Activated CD4-positive, alpha-beta T cell treated with anti-CD3 and anti-CD28 coated beads for 24 hours (primary cell): Measurements from ENCODE around the gene HTR5A.

Source experiments
- DNase-seq, 2 donors: peaks; one replicate each; pipeline ENCODE4 v3.0.0-alpha.2; 2020; ENCODE audit warnings: low read depth in 2 of 2

The HTR5A gene

GRCh38 chr7:155090684-155091083, 20.6 kb downstream of the HTR5A start:
- DNase-seq: no peak

GRCh38 chr7:155093596-155093995, 23.5 kb downstream of the HTR5A start:
- no peak for DNase-seq

- no peak for DNase-seq
Observed at GRCh38 chr7:155094636-155095135, 24.6 kb downstream of the HTR5A start.

- DNase-seq: no peak
Observed at GRCh38 chr7:155097338-155097737, 27.2 kb downstream of the HTR5A start.

- no peak for DNase-seq
Observed at GRCh38 chr7:155103839-155104238, 33.7 kb downstream of the HTR5A start.

GRCh38 chr7:155104913-155105312, 34.8 kb downstream of the HTR5A start:
- no peak for DNase-seq

GRCh38 chr7:155106356-155106755, 36.2 kb downstream of the HTR5A start:
- no peak for DNase-seq

GRCh38 chr7:155107126-155107525, 37.0 kb downstream of the HTR5A start:
- no peak for DNase-seq

GRCh38 chr7:155108144-155108901, 38.2 kb downstream of the HTR5A start:
- no peak for DNase-seq

GRCh38 chr7:155109121-155109520, 39.0 kb downstream of the HTR5A start:
- no peak for DNase-seq

- no peak for DNase-seq
Observed at GRCh38 chr7:155115288-155115687, 45.2 kb downstream of the HTR5A start.

- DNase-seq: no peak
Observed at GRCh38 chr7:155119801-155120382, 49.8 kb downstream of the HTR5A start.

GRCh38 chr7:155120460-155120859, 50.3 kb downstream of the HTR5A start:
- DNase-seq: no peak

GRCh38 chr7:155122831-155123230, 52.7 kb downstream of the HTR5A start:
- DNase-seq: no peak

GRCh38 chr7:155123413-155123812, 53.3 kb downstream of the HTR5A start:
- DNase-seq: no peak

GRCh38 chr7:155124706-155125105, 54.6 kb downstream of the HTR5A start:
- no peak for DNase-seq

GRCh38 chr7:155129186-155129585, 59.1 kb downstream of the HTR5A start:
- no peak for DNase-seq

- no peak for DNase-seq
Observed at GRCh38 chr7:155129789-155130188, 59.7 kb downstream of the HTR5A start.

GRCh38 chr7:155130493-155130892, 60.4 kb downstream of the HTR5A start:
- DNase-seq: no peak

GRCh38 chr7:155131090-155131489, 61.0 kb downstream of the HTR5A start:
- no peak for DNase-seq

GRCh38 chr7:155132431-155132830, 62.3 kb downstream of the HTR5A start:
- no peak for DNase-seq

- no peak for DNase-seq
Observed at GRCh38 chr7:155136619-155137243, 66.6 kb downstream of the HTR5A start.
